ENCODE results near the gene LPCAT1. TPM values are rescaled to one million over a fixed set of nuclear protein-coding genes. Genes with fewer than 3 reads are reported as not detected.

LPCAT1 gene
- total and polyA plus RNA-seq, 2 experiments from 2014 or later, result 78.0 to 255 TPM

DNA sequence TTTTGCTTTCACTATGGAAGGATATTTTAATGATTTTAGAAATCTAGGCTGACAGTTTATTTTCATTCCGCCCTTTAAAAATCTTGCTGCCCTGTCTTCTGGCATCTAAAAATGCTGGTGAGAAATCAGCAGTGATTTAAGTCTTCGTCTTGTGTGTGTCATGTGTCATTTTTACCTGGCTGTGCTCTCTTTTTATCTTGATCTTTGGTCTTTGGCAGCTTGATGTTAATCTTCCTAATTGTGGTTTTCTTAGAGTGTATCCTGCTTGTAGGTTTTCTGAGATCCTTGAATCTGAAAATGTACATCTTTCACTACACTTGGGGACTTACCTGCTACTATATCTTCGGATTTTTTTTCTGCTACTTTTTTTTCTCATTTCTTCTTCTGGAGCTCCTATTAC is 11.9 kb upstream of the LPCAT1 start:
- Histone ChIP-seq H4K20me1 (replicated peaks; ENCODE audit: insufficient read depth) (no peaks in the 10 kb centered on the region), H3K4me2 (no peak overlapping the region), H3K4me3 (no peak overlapping the region), H3K27me3 (ENCODE audit: insufficient read depth) (no peaks in the 10 kb centered on the region), H3K79me2 (replicated peaks; ENCODE audit: insufficient read depth) (no peaks in the 10 kb centered on the region), H3F3A (replicated peaks; ENCODE audit: low read depth) (no peaks in the 10 kb centered on the region), H3K4me1 (ENCODE audit: insufficient read depth) (no peaks in the 10 kb centered on the region), H3K27ac (ENCODE audit: low read depth) (no peak overlapping the region), H2AFZ (no peak overlapping the region), H3K9me2 (ENCODE audit: insufficient read depth) (no peaks in the 10 kb centered on the region), H3K36me3 (ENCODE audit: insufficient read depth) (no peaks in the 10 kb centered on the region)
- DNase-seq (ENCODE audit: low spot score) (no peak), ATAC-seq (no peak)
- Mint-ChIP-seq H3K27me3 (ENCODE audit: insufficient read depth, low read depth, poor library complexity) (peaks cover 8% of the 10 kb centered on the region), H3K36me3 (ENCODE audit: low read depth) (peaks cover 3% of the 10 kb centered on the region; the same call in 2 of the 3 replicates), H3K4me1 (no peaks in the 10 kb centered on the region), H3K9me3 (peaks cover 14% of the 10 kb centered on the region), H3K4me3 (no peak overlapping the region), H3K27ac (no peak overlapping the region)
- TF ChIP-seq, protein P1, sequence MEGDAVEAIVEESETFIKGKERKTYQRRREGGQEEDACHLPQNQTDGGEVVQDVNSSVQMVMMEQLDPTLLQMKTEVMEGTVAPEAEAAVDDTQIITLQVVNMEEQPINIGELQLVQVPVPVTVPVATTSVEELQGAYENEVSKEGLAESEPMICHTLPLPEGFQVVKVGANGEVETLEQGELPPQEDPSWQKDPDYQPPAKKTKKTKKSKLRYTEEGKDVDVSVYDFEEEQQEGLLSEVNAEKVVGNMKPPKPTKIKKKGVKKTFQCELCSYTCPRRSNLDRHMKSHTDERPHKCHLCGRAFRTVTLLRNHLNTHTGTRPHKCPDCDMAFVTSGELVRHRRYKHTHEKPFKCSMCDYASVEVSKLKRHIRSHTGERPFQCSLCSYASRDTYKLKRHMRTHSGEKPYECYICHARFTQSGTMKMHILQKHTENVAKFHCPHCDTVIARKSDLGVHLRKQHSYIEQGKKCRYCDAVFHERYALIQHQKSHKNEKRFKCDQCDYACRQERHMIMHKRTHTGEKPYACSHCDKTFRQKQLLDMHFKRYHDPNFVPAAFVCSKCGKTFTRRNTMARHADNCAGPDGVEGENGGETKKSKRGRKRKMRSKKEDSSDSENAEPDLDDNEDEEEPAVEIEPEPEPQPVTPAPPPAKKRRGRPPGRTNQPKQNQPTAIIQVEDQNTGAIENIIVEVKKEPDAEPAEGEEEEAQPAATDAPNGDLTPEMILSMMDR (conservative IDR thresholded peaks at IDR 0.05; ENCODE audit: low read depth in 2 of 2), result no peak
- TF ChIP-seq ZNF114 (CRISPR knock-in tag; IDR thresholded peaks at IDR 0.05) (no peak), NANOG (IDR thresholded peaks at IDR 0.05; ENCODE audit: borderline replicate concordance) (no peak), EZH2 (IDR thresholded peaks at IDR 0.05; ENCODE audit: low read depth, unreplicated experiment) (no peak), ZNF331 (CRISPR knock-in tag; IDR thresholded peaks at IDR 0.05; ENCODE audit: low read depth) (no peak), EZH2phosphoT487 (IDR thresholded peaks at IDR 0.05; ENCODE audit: unreplicated experiment) (no peak)
- TF ChIP-seq, protein P2, sequence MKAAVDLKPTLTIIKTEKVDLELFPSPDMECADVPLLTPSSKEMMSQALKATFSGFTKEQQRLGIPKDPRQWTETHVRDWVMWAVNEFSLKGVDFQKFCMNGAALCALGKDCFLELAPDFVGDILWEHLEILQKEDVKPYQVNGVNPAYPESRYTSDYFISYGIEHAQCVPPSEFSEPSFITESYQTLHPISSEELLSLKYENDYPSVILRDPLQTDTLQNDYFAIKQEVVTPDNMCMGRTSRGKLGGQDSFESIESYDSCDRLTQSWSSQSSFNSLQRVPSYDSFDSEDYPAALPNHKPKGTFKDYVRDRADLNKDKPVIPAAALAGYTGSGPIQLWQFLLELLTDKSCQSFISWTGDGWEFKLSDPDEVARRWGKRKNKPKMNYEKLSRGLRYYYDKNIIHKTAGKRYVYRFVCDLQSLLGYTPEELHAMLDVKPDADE (IDR thresholded peaks at IDR 0.05), result no peak
- TF ChIP-seq, protein P3, sequence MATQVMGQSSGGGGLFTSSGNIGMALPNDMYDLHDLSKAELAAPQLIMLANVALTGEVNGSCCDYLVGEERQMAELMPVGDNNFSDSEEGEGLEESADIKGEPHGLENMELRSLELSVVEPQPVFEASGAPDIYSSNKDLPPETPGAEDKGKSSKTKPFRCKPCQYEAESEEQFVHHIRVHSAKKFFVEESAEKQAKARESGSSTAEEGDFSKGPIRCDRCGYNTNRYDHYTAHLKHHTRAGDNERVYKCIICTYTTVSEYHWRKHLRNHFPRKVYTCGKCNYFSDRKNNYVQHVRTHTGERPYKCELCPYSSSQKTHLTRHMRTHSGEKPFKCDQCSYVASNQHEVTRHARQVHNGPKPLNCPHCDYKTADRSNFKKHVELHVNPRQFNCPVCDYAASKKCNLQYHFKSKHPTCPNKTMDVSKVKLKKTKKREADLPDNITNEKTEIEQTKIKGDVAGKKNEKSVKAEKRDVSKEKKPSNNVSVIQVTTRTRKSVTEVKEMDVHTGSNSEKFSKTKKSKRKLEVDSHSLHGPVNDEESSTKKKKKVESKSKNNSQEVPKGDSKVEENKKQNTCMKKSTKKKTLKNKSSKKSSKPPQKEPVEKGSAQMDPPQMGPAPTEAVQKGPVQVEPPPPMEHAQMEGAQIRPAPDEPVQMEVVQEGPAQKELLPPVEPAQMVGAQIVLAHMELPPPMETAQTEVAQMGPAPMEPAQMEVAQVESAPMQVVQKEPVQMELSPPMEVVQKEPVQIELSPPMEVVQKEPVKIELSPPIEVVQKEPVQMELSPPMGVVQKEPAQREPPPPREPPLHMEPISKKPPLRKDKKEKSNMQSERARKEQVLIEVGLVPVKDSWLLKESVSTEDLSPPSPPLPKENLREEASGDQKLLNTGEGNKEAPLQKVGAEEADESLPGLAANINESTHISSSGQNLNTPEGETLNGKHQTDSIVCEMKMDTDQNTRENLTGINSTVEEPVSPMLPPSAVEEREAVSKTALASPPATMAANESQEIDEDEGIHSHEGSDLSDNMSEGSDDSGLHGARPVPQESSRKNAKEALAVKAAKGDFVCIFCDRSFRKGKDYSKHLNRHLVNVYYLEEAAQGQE (IDR thresholded peaks at IDR 0.05; ENCODE audit: unreplicated experiment), result no peak

DNA sequence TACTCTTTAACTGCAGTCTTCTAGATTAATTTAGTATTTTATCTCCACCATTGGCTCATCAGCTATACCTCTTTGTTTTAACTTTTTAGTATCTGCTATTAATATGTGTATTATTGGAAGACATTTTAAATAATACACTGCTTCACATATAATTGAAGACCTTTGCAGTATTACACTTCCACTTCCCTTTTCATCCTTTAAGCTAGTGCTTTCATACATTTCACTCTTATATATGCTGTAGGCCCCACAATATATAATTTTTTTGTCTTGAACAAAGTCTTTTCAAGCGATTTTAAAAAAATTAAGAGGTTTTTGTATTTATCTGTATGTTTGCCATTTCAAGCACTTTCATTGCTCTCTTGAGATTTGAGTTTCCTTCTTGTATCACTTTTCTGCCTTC is 8.6 kb upstream of the LPCAT1 start:
- no peak overlapping the region for H2AFZ ChIP-seq
- H3K4me1 ChIP-seq (ENCODE audit: insufficient read depth), result no peaks in the 10 kb centered on the region
- H4K20me1 ChIP-seq (replicated peaks; ENCODE audit: insufficient read depth), result no peaks in the 10 kb centered on the region
- no peak overlapping the region for H3K4me3 Mint-ChIP-seq
- ATAC-seq (no peak), DNase-seq (ENCODE audit: low spot score) (no peak)
- H3K27me3 Mint-ChIP-seq (ENCODE audit: insufficient read depth, low read depth, poor library complexity), result peaks cover 10% of the 10 kb centered on the region
- no peaks in the 10 kb centered on the region for H3K36me3 Mint-ChIP-seq (ENCODE audit: low read depth)
- no peaks in the 10 kb centered on the region for H3K27me3 ChIP-seq (ENCODE audit: insufficient read depth)
- no peak overlapping the region for H3K27ac Mint-ChIP-seq
- no peaks in the 10 kb centered on the region for H3K9me3 Mint-ChIP-seq
- no peaks in the 10 kb centered on the region for H3K36me3 ChIP-seq (ENCODE audit: insufficient read depth)
- H3K9me2 ChIP-seq (ENCODE audit: insufficient read depth), result no peaks in the 10 kb centered on the region
- no peak overlapping the region for H3K27ac ChIP-seq (ENCODE audit: low read depth)
- H3K79me2 ChIP-seq (replicated peaks; ENCODE audit: insufficient read depth), result no peaks in the 10 kb centered on the region
- no peak overlapping the region for H3K4me3 ChIP-seq
- no peaks in the 10 kb centered on the region for H3K4me1 Mint-ChIP-seq
- H3F3A ChIP-seq (replicated peaks; ENCODE audit: low read depth), result no peaks in the 10 kb centered on the region
- H3K4me2 ChIP-seq, result no peak overlapping the region
- TF ChIP-seq, protein P3 (IDR thresholded peaks at IDR 0.05; ENCODE audit: unreplicated experiment), result no peak
- TF ChIP-seq JUNB (IDR thresholded peaks at IDR 0.05; ENCODE audit: unreplicated experiment) (no peak), EZH2phosphoT487 (IDR thresholded peaks at IDR 0.05; ENCODE audit: unreplicated experiment) (no peak)
- TF ChIP-seq, protein P1 (conservative IDR thresholded peaks at IDR 0.05; ENCODE audit: low read depth in 2 of 2), result no peak

Measured in GM23338 (cell line).